Measurements from ENCODE around the gene PDE7B.

PDE7B gene
- total RNA-seq, result 0 to 3.4 (median 0.25) reads per million in 17 experiments

DNA sequence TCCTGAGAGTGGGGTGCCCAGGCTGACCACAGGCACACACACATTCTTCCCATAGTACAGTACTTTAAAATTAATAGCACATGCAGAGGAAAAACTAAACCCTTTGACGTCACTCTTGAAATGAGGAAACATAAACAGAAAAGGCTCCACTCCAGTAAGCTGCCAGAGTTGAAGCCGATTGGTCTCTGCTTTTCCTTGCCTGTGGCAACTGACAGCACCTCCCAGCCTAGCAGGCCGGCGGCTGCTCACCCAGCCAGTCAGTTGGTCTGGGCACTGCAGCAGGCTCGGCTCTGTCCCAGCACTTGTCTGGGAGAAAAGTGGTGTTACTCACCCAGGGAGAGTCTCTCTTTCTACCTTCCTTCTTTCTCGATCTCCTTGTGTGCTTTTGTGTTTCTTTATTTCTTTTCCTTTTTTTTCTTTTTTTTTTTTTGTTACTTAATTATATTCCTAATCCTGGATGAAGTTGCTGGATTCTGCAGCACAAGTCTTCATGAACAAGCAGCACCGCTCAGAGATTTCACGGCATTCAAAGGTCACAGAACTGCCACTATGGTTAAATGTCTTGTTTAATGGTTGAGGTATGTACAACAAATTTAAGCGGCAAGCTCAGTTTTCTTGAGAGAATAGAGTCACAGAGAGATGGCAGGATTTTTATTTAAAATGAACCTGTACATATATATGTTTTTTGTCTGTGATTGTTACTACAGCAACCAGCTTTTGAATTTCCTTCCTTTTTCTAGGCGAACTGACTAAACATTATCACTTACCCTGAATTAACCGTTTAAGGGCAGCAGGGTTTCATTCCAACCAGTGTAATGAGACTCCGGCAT lies at the start of gene PDE7B:
Gene PDE7B (plus strand): TSS at position 260 of the 830 bp plus-strand sequence.
- DNase-seq, result peak; percentile 91 to 96 (median 92)

DNA sequence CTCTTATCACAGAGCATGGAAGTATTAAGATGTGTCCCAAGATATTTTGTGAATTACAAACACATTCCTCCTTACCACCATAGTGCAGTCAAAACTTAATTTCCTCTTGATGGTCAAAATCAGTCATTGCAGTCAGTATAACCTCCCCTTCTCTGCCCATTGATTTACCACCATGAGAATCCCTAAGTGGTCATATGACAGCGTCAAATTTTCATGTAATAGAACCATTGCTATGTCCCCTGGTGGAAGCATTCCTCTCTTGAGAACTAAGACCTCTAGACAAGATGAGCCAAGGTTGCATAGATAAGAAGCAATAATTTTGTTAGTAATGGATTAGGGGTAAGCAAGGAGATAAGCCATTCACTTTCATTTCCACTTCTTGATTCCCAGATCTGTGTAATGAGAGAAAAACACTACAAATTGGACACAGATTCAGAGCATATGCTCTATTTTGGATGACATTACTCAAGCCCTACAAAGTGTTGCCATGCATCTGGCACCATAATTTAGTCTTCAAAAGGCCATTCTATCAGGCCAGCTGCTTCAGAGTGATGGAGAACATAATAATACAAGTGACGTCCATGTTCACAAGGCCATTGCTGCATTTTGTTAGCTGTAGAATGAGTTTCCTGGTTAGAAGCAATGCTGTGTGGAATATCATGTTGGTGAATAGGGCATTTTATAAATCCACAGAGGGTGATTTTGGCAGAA lies 49.6 kb upstream of the PDE7B start:
- DNase-seq, result no peak

DNA sequence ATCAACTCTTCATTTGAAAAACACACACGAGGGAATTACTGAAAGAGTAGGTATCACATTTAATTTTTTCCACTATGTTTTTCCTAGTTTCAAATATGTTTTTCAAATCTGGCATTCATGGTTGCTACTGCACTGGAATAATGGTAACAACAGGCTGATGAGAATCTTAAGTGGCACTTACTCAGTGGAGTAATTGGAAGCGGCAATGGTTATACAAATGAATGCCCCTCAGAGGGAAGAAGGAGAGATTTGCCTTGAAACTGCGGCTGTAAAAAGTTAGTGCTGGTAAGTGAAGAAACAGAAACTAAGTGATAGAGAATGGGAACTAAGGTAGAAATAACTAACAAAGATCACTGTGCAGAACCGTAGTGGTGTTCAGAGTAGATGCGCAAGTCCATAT lies 41.0 kb upstream of the PDE7B start:
- DNase-seq, result no peak

DNA sequence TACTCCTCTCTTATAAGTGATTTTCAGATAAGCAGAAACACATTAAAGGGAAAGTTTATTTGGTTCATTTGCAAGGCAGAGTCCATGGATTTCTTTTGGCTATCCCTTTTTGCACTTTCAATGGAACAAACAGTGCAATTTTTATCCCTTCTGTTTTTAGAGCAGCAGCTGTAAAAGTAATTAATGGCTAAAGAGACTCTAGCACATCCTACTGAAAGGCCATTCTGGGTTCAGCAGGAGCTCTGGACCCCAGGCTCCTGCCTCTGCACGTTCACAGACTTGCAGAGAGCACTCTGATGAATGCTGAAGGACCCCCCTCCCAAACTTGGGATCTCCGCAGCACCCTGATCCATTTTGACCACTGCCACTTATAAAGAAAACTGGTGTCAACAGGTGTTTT lies 40.3 kb upstream of the PDE7B start:
- no peak for DNase-seq

DNA sequence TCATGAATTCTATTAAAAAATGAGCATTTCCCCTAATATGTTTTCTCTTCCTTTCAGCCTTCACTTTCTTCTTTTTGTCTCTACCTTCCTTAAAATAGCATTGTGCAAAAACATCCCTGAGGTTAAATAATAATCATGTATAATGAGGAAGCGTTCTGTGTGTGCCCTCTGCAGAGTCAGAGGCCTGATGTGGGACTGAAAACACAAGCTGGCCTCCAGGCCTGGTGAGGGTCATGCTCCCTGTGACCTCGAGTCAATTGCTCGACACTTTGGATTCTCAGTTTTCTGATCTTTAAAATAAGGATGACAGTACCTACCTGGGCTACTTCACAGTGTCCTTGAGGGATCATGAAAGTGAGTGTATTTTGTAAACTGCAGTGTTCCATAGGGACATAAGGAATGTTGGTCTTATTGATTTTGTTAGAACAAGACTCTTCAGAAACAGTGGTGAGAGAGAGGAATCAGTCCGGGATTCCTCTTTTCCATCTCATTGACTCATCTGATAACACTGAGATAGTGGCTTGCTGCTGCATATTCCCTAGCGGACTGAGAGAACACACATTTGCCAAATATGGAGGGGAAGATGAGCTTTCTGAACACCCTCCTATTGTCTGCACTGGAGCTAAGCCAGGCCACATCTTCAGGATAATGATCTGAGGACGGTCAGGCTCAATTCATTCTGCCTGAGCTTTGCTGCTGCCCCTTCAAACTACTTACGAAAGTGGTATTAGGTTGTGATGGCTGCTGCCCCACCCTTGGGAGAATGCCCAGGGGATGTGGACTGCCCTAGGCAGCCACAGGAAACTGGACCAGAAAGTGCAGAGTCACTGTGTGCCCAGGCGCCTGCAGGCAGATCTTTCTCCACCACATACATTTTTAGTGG lies 39.6 kb upstream of the PDE7B start:
- DNase-seq, result peak; percentile 8 to 47 (median 44)

DNA sequence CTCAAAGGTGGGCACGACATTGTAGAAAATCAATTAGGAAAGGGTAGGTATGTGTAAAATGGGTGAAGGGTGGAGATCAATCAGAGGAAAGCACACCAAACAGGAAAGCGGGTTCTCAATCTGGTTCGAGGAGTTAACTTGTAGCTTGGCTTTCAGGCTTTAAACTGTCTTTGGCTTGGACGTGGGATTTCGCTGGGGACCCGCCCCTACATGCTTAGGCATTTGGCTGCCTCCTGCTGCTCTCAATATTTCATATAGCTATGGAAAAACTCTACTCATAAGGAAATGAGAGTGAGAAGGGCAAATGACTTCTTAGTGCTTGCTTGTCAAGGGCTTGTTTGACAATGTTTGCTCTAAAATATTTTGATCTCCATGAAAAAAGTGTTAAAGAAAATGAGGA lies 38.1 kb upstream of the PDE7B start:
- DNase-seq, result no peak

- DNase-seq, result no peak
Measured at GRCh38 chr6:135814043-135814442, 37.5 kb upstream of the PDE7B start.

- no peak for DNase-seq
Measured at GRCh38 chr6:135815216-135815615, 36.3 kb upstream of the PDE7B start.

DNA sequence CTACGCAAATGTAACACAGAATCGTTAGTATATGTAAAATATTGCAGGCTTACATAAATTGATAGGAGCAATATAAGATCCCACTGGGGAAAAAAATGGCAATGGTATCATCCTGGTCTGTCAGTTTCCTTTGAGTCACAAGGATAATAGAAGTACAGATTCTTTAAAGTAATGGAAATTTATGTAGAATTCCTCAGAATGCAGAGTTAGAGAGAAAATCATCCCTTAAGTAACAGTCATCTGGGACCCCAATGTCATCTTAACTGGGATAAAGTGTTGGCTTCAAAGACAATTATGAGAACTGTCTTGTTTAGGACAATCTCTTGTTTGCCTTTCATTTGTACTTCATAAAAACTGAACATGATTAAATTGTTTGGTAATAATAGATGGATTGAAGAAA lies 34.5 kb upstream of the PDE7B start:
- no peak for DNase-seq

DNA sequence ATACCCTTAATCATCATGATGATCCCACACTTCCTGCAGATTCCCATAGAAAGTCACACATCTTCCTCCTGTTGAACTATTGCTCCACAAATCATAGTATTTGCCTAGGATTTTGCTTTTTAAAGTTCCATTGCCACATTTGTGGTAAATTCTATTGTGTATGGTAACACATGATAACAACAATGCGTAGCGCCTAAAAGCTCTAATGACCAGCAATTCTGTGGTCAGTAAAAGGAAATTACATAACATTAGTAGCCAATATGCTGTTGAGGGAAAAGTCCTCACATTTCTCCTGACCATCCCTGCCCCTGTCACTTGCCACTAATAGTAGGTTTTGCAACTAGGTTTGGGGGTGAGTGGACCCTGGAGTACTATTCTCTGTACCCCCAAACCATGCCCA lies 31.8 kb upstream of the PDE7B start:
- peak; percentile 41 to 75 (median 60) for DNase-seq

DNA sequence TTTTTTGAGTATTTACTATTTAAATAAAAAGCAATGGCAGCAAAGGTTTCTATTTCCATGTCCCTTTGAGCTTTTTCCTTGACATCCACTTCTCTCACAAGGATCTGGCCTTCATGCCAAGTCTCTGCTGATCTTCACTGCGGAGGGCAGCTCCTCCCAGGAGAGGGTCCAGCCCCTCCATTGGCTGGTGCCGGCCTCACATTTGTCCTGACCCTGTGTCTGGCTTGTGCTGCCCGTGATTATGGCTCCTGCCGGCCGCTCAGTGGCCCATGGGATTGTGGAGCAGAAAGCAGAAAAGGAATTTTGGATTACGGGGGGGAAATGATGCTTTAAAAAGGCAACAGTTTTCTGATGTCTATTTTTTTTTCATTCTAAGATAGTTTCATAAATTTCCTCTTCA lies 31.2 kb upstream of the PDE7B start:
- no peak for DNase-seq

DNA sequence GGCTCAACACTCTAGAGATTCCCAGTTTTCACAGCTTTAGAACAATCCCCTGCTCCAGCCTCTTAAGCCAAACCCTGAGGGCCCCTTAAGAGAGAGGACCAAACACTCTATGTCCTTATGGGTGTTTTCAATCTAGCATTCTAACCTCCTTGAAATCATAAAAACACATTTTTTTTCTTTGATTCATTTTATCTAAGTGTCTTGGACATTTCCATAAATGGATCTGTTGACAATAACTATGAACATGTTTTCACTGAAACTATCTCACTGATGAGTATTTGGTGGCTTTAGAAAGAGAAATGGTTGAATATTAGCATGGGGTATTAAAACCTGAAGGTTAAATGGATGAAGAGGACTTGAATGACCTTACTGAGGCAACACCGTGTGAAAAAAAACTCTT lies 27.6 kb upstream of the PDE7B start:
- DNase-seq, result no peak

DNA sequence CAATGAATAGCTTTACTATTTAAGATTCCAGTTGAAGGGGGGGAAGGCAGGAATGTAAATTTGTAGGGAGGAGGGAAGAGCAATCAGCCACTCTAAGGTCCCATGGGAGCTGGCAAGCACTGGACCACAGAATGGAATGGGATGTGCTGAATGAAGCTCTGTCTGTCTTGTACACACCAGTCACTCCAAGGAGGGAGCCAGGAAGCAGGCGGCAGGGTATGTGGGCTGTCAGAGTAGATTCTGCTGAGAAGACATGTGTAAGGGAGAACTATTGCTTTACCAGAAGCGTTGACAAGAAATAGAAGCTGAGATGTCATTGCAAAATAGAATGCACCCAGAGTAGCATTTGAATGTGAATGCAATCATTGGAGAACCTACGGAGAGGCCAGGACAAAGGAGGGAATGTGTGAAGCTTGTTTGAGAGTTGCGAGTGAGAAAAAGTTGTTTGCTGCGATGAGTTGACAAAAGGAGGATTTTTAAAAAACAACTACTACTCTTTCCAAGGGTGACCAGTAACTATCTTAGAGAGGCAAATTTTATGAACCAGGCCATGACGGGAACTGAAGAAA lies 25.2 kb upstream of the PDE7B start:
- DNase-seq, result no peak

- DNase-seq, result no peak
Measured at GRCh38 chr6:135828021-135828420, 23.5 kb upstream of the PDE7B start.

DNA sequence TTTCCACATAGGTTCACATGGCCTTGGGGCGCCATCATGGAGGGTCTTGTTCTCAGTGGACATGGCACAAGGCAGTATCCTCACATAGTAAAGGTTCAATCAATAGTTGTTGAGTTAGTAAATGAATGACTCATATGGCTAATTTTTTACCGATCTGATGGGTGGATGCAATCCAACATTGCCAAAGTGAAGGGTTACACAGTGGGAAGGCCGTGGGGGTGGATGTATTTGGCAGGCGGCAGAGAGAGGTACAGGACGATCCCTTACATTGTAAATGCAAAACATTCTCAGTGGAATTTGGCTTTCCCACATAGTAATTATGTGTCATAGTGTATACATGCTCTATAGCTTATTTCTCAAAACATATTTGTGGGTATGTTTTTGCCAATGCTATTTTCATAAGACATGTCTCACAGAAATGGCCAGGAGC lies 21.0 kb upstream of the PDE7B start:
- no peak for DNase-seq

GRCh38 chr6:135831016-135831415 lies 20.5 kb upstream of the PDE7B start:
- no peak for DNase-seq

GRCh38 chr6:135832166-135832565 lies 19.3 kb upstream of the PDE7B start:
- no peak for DNase-seq

DNA sequence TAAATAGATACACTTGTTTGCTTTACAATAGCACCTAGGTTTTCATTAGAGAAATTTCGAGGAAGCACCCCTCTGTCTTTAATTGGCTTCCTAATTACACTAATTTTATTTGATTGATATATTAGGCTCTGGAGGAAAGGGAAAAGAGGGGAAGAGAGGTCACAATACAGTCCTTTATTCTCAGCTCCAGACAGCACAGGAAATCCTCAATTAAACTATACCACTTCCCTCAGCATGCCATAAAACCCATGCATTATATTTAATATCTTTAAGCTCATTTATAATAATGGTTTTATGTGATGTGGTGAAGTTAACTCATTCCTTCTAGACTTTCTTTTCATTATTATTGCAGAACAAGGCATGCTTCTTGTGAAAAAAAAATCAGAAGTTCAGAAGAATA lies 17.7 kb upstream of the PDE7B start:
- no peak for DNase-seq

DNA sequence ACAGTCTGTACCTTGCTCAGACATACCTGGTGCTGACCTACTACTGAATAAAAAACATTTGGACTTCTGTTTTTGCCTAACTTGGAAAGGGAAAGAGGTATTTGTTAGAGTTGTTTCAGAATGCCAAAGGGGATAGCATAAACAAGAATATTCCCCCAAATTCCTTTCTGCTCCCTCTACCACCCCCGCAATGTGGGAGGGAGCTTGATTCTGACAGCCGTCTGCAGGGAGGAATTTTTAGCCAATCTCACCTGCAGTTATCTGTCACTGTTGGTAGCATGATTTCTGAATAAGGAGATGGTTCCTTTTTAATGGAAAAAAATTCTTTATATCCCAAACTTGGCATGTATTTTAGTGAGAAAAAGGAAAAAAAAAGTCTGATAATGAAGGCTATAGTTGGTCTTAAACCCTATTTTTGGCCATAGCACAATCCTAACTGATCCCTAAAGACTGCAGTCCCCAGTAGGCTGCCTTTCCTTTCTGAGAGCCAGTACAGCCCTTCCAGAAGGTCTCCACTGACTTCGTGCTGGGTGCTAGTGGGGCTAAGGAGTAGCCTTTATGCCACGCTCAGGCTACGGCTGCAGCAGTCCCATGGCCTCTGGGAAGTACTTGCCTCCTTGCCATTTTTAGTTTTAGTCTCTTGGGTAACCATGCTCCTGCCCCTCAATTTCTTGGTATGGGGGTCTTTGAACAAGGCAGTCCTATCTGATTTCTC lies 13.6 kb upstream of the PDE7B start:
- no peak for DNase-seq

- DNase-seq, result no peak
Measured at GRCh38 chr6:135839121-135839520, 12.4 kb upstream of the PDE7B start.

DNA sequence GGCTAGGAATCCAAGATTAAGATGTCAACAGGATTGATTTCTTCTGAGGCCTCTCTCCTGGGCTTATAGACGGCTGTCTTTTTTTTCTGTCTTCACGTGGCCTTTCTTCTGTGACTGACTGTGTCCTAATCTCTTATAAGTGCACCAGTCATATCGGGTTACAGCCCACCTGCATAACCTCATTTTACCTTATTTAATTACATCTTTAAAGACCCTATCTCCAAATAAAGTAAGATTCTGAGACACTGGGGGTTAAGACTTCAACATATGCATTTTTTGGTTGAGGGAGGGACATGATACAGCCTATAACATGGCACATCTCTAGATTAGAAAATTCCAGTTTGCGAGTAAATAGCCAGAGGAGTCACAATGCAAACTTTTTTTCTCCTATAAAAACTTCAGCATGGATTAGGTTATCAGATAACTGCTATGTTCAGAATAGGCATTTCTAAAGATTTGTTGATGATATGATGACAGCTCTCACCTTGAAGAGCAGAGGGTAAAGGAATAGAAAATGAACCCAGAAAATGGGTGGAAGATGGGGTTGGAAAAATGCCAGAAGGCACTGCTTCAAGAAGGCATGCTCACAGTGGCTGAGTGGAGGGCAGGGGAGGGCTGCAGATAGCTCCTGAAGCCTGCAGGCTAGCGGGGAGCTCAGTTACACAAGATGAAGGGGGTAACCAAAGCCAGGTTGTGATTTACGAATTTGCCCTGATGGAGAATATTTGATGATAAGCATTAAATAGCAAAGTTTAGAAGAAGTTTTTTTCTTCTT lies 8.7 kb upstream of the PDE7B start:
- DNase-seq, result no peak

All from suppressor macrophage (primary cell).